K562 (cell line): ENCODE data around the gene KCTD13. TPM values are rescaled to one million over a fixed set of nuclear protein-coding genes. Genes with fewer than 3 reads are reported as not detected.
A peak's percentile ranks its signal among the peaks of the same experiment; 100 is the strongest.
"Not testable (repeated sequence)": the region's sequence is repeated elsewhere in the genome, so short reads cannot be mapped to it uniquely, and the experiment has no call there.

ENCODE experiments used
- ATAC-seq: fragments of 200-7000 bp; cut with Tn5 transposase; 3 replicates; pipeline ENCODE4 v1.9.1; 2020; ENCODE audit warnings: moderate library complexity
- BruUV-seq: library from RNA; stranded (reverse); fragments of 400-500 nt; replicated peaks from 2 replicates; lab custom pipeline; 2021; lab: Mats Ljungman, UMichigan
- CTCF ChIA-PET: fragments of 300-600 bp; formaldehyde crosslinking; extraction: SDS; loops from one replicate; lab custom pipeline; 2021; ENCODE audit warnings: low intra/inter-chr PET ratio; lab: Yijun Ruan, JAX
- POLR2A ChIA-PET: fragments of 300-600, 350-650 bp; sonication (Branson Sonifier 250); formaldehyde crosslinking; extraction: SDS; loops from one replicate; lab custom pipeline; 2021; ENCODE audit warnings: antibody characterized with exemption, inconsistent platforms; lab: Yijun Ruan, JAX
- DNase-seq, 4 experiments: peaks; one replicate each; pipeline versions ENCODE4 v3.0.0 to v3.0.0-alpha.2; 2011 to 2018; ENCODE audit warnings: low spot score in 3 of 4, mixed read lengths in 3 of 4; ENCODE audit errors: extremely low read depth in 1 of 4
- FAIRE-seq: peaks from 2 replicates; lab custom pipeline; 2011; peaks lifted over from hg19 to GRCh38; lab: Jason Lieb, UNC
- H2AFZ ChIP-seq: 2 replicates; pipeline ENCODE4 v1.6.0; 2011; ENCODE audit warnings: low read depth, low read length, control low read depth, inconsistent platforms
- H3K27ac ChIP-seq: fragments of 200-600 bp; 3 replicates; pipeline ENCODE4 v1.8.0; 2011; ENCODE audit warnings: low read depth, mild to moderate bottlenecking, control low read depth, inconsistent platforms, low read length, moderate library complexity, mixed read lengths; ENCODE audit errors: extremely low read depth
- H3K27me3 ChIP-seq, 2 experiments: fragments of 300-600 bp in 1 of 2; 2 replicates in 1 of 2; 3 replicates in 1 of 2; pipeline versions ENCODE4 v1.6.0 to v1.8.0; 2011; ENCODE audit warnings: inconsistent platforms in 2 of 2, low read length in 2 of 2, mild to moderate bottlenecking in 1 of 2, mixed read lengths in 1 of 2, moderate library complexity in 1 of 2; ENCODE audit not compliant: control insufficient read depth in 2 of 2, insufficient read depth in 2 of 2
- H3K36me3 ChIP-seq: fragments of 300-600 bp; 3 replicates; pipeline ENCODE4 v1.8.0; 2011; ENCODE audit warnings: mild to moderate bottlenecking, low read length, inconsistent platforms; ENCODE audit not compliant: control insufficient read depth, insufficient read depth
- H3K4me1 ChIP-seq, 2 experiments: fragments of 200-600 bp in 1 of 2; replicated peaks in 1 of 2; 2 replicates in 1 of 2; 3 replicates in 1 of 2; pipeline versions ENCODE4 v1.5.1 to v1.8.0; 2011; ENCODE audit warnings: inconsistent platforms in 2 of 2, low read length in 2 of 2, mild to moderate bottlenecking in 1 of 2, mixed read lengths in 1 of 2, moderate library complexity in 1 of 2; ENCODE audit not compliant: control insufficient read depth in 2 of 2, insufficient read depth in 2 of 2
- H3K4me2 ChIP-seq: 2 replicates; pipeline ENCODE4 v1.6.1; 2011; ENCODE audit warnings: low read length, control low read depth, inconsistent platforms, mixed read lengths; ENCODE audit not compliant: insufficient read depth
- H3K4me3 ChIP-seq: fragments of 200-600 bp; sonication (generic), shearing (Covaris generic); 2 replicates; pipeline ENCODE4 v1.5.1; 2016; ENCODE audit warnings: control low read depth, inconsistent platforms
- H3K79me2 ChIP-seq: fragments of 200-600 bp; 3 replicates; pipeline ENCODE4 v1.8.0; 2011; ENCODE audit warnings: low read length, inconsistent platforms; ENCODE audit not compliant: control insufficient read depth, insufficient read depth
- H3K9ac ChIP-seq, 2 experiments: 2 replicates each; pipeline versions ENCODE4 v1.6.0 to v1.6.1; 2011; ENCODE audit warnings: low read depth in 2 of 2, low read length in 2 of 2, control low read depth in 1 of 2, inconsistent platforms in 1 of 2, mild to moderate bottlenecking in 1 of 2, mixed read lengths in 1 of 2; ENCODE audit not compliant: insufficient read depth in 1 of 2
- H3K9me1 ChIP-seq: one replicate; pipeline ENCODE4 v1.6.0; 2011; ENCODE audit warnings: inconsistent platforms, mild to moderate bottlenecking, low read length, moderate library complexity; ENCODE audit not compliant: control insufficient read depth, insufficient read depth
- H3K9me3 ChIP-seq: replicated peaks from 2 replicates; pipeline ENCODE4 v1.5.1; 2011; ENCODE audit warnings: low read depth, low read length, inconsistent platforms; ENCODE audit not compliant: control insufficient read depth, insufficient read depth
- H4K20me1 ChIP-seq: replicated peaks from 2 replicates; pipeline ENCODE4 v1.6.1; 2011; ENCODE audit warnings: low read length, inconsistent platforms, mixed read lengths; ENCODE audit not compliant: control insufficient read depth, insufficient read depth
- ADNP ChIP-seq: fragments of 200-800 bp; sonication (Bioruptor generic); IDR thresholded peaks from 2 replicates; pipeline ENCODE4 v1.6.1; 2016; ENCODE audit warnings: missing genetic modification characterization, missing compliant biosample characterization
- CHD2 ChIP-seq: IDR thresholded peaks from 2 replicates; pipeline ENCODE4 v1.6.1; 2011; ENCODE audit warnings: low read depth, low read length
- FOXP1 ChIP-seq: sonication (generic); formaldehyde crosslinking; IDR thresholded peaks from 2 replicates; pipeline ENCODE4 v1.8.0; 2022; ENCODE audit warnings: mild to moderate bottlenecking, missing genetic modification reagents
- HDAC6 ChIP-seq: IDR thresholded peaks from 2 replicates; pipeline ENCODE4 v1.6.1; 2012; ENCODE audit warnings: low read depth, mild to moderate bottlenecking, control low read depth, inconsistent platforms, low read length, moderate library complexity
- HLTF ChIP-seq: fragments of 450-650 bp; IDR thresholded peaks from 2 replicates; pipeline ENCODE4 v1.6.1; 2016
- LEF1 ChIP-seq: fragments of 450-650 bp; IDR thresholded peaks from 2 replicates; pipeline ENCODE4 v1.6.1; 2016; ENCODE audit warnings: mild to moderate bottlenecking
- SMARCA4 ChIP-seq: fragments of 450-650 bp; IDR thresholded peaks from 2 replicates; pipeline ENCODE4 v1.6.1; 2016
- whole genome bisulfite sequencing: fragments of 100-300 bp; shearing (Covaris generic); methylation state at CpG from one replicate; pipeline ENCODE4 v1.1.6; 2016; ENCODE audit warnings: low coverage, mixed read lengths; ENCODE audit not compliant: insufficient coverage; ENCODE audit errors: missing lambda C conversion rate; 5-methylcytosine and 5-hydroxymethylcytosine counted together
- in situ Hi-C: fragments of 300-500 bp; cut with MboI; formaldehyde crosslinking; loops from 4 replicates; pipeline ENCODE4 v1.15.0; 2018; ENCODE audit warnings: inconsistent platforms, mixed read lengths
- intact Hi-C: fragments of 100-400 bp; cut with micrococcal nuclease; formaldehyde crosslinking; loops from 2 replicates; pipeline ENCODE4 v1.14.2; 2022
- polyA plus RNA-seq, 8 experiments: library from polyadenylated mRNA; depleted of rRNA in 4 of 8; stranded (reverse) in 5 of 8; unstranded in 3 of 8; fragments of >200 nt; fragmentation: Nextera tagmentation in 2 of 8; fragmentation: Illumina TruSeq in 1 of 8; extraction: Ambion mirVana in 2 of 8; extraction: Trizol in 1 of 8; gene quantifications; 2 replicates each; pipeline versions ENCODE4 v1.2.1 to v1.2.3, GENCODE V29; 2011 to 2014; ENCODE audit warnings: inconsistent platforms in 1 of 8, missing spikeins in 1 of 8
- total RNA-seq, 7 experiments: library from RNA; depleted of rRNA in 6 of 7; stranded (reverse); fragments of >200 nt in 6 of 7; fragmentation: Illumina TruSeq in 2 of 7; extraction: Trizol in 2 of 7; gene quantifications; 2 replicates each; pipeline versions ENCODE4 v1.2.1 to v1.2.3, GENCODE V29; 2011 to 2021; ENCODE audit warnings: low replicate concordance in 1 of 7
- TF ChIP-seq, protein P1 (sequence below), 2 experiments: fragments of 450-650 bp in 1 of 2; IDR thresholded peaks; 2 replicates each; pipeline ENCODE4 v1.6.1; 2011 to 2017; ENCODE audit warnings: low read depth in 2 of 2, antibody characterized with exemption in 1 of 2, borderline replicate concordance in 1 of 2, low read length in 1 of 2, mild to moderate bottlenecking in 1 of 2, mixed read lengths in 1 of 2; ENCODE audit not compliant: control insufficient read depth in 1 of 2
- TF ChIP-seq, protein P2 (sequence below), 2 experiments: fragments of 450-650 bp; IDR thresholded peaks; 2 replicates each; pipeline ENCODE4 v1.6.1; 2016

The KCTD13 gene
- total and polyA plus RNA-seq, 9 of the 15 experiments (the other 6 are each of a cell fraction or from before 2014, with no cell fraction given) = 1.0 to 20.6 (median 9.8) TPM

DNA sequence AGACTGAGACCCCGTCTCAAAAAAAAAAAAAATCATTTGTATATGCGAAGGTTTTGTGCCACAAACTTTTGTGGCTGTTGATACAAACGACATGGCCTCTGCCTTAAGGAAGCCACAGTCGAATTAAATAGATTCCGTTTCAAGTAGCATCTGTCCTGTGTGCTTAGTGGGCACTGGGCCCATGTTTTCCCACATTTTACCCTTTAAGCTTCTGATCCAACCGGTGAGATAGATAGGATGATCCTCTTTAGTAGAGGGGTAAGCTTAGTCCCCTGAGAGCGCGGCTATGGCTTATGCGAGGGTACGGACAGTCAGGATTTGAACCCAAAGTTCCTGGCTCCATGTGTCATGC is 35.1 kb upstream of the KCTD13 start:
- Histone ChIP-seq H3K9me1 (no peaks in the 10 kb centered on the region), H3K9ac (peak overlapping the region; percentile 86 to 95; a peak in 3 of 4 replicates), H3K36me3 (peaks cover 7% of the 10 kb centered on the region; the same call in 2 of the 3 replicates), H3K4me2 (peak overlapping the region; percentile 87), H3K4me3 (peak overlapping the region; percentile 69), H3K4me1 (peaks cover 12 to 20% of the 10 kb centered on the region in 2 experiments; a peak in 4 of 5 replicates), H3K79me2 (peaks cover 7% of the 10 kb centered on the region; the same call in 2 of the 3 replicates), H3K27me3 (no peaks in the 10 kb centered on the region), H3K9me3 (no peaks in the 10 kb centered on the region; the same call in 1 of the 2 replicates), H3K27ac (peak overlapping the region; percentile 85), H4K20me1 (no peaks in the 10 kb centered on the region), H2AFZ (peak overlapping the region; percentile 100)
- in situ Hi-C loops = no loop called here
- 72% methylated on average over 10 of the region's 10 CpGs for WGBS
- ChIA-PET CTCF (interaction anchor here (0.6 kb wide), 1 partner anchor 260 kb away, joined by 4 read pairs; no protein-coding TSS in a partner anchor), POLR2A (interaction anchor here (0.6 to 3.3 kb wide), 8 partner anchors 13 to 211 kb away, joined by 3 to 18 read pairs (median 4); partner anchors contain the start of gene TAOK2)
- FAIRE-seq (no peak), ATAC-seq (no peak), DNase-seq (no peak)
- no peak for TF ChIP-seq ADNP (tag)
- 0 out of 2 replicates have a peak, but pooled peaks have one; percentile 27 for TF ChIP-seq FOXP1 (CRISPR knock-in tag)
- TF ChIP-seq, protein P1, sequence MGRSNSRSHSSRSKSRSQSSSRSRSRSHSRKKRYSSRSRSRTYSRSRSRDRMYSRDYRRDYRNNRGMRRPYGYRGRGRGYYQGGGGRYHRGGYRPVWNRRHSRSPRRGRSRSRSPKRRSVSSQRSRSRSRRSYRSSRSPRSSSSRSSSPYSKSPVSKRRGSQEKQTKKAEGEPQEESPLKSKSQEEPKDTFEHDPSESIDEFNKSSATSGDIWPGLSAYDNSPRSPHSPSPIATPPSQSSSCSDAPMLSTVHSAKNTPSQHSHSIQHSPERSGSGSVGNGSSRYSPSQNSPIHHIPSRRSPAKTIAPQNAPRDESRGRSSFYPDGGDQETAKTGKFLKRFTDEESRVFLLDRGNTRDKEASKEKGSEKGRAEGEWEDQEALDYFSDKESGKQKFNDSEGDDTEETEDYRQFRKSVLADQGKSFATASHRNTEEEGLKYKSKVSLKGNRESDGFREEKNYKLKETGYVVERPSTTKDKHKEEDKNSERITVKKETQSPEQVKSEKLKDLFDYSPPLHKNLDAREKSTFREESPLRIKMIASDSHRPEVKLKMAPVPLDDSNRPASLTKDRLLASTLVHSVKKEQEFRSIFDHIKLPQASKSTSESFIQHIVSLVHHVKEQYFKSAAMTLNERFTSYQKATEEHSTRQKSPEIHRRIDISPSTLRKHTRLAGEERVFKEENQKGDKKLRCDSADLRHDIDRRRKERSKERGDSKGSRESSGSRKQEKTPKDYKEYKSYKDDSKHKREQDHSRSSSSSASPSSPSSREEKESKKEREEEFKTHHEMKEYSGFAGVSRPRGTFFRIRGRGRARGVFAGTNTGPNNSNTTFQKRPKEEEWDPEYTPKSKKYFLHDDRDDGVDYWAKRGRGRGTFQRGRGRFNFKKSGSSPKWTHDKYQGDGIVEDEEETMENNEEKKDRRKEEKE (IDR thresholded peaks at IDR 0.05; ENCODE audit: borderline replicate concordance in 1 of 2, control insufficient read depth in 1 of 2, low read depth in 2 of 2, low read length in 1 of 2) = no peak
- no peak for TF ChIP-seq CHD2
- no peak for TF ChIP-seq HDAC6
- no peak for TF ChIP-seq HLTF
- TF ChIP-seq LEF1 = no peak
- TF ChIP-seq, protein P2, sequence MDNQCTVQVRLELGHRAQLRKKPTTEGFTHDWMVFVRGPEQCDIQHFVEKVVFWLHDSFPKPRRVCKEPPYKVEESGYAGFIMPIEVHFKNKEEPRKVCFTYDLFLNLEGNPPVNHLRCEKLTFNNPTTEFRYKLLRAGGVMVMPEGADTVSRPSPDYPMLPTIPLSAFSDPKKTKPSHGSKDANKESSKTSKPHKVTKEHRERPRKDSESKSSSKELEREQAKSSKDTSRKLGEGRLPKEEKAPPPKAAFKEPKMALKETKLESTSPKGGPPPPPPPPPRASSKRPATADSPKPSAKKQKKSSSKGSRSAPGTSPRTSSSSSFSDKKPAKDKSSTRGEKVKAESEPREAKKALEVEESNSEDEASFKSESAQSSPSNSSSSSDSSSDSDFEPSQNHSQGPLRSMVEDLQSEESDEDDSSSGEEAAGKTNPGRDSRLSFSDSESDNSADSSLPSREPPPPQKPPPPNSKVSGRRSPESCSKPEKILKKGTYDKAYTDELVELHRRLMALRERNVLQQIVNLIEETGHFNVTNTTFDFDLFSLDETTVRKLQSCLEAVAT (IDR thresholded peaks at IDR 0.05) = 0 out of 4 replicates have a peak, but pooled peaks of 1 of the 2 experiments have one; percentile 6
- TF ChIP-seq SMARCA4 = no peak
- BruUV-seq = no TSS peak
- intact Hi-C loops = loop anchor here (5.0 kb wide), 1 partner anchor 34 kb away; the partner anchor contains the start of gene KCTD13

DNA sequence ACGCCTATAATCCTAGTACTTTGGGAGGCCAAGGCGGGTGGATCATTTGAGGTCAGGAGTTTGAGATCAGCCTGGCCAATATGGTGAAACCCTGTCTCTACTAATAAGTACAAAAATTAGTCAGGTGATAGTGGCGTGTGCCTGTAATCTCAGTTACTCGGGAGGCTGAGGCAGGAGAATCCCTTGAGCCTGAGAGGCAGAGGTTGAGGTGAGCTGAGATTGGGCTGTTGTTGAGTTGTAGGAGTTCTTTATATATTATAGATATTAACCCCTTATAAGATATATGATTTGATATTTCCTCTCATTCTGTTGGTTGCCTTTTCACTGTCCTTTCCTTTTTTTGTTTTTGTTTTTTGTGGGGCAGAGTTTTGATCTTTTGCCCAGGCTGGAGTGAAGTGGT is 33.8 kb upstream of the KCTD13 start:
- 77% methylated on average over 4 of the region's 4 CpGs for WGBS
- POLR2A ChIA-PET = interaction anchor here (0.6 kb wide), 1 partner anchor 27 kb away, joined by 4 read pairs; no protein-coding TSS in a partner anchor
- H3K4me2 ChIP-seq, H3K79me2 ChIP-seq, H3K4me3 ChIP-seq, BruUV-seq, CTCF ChIA-PET, FAIRE-seq, DNase-seq, H3K9me1 ChIP-seq, ATAC-seq, H3K27me3 ChIP-seq, H2AFZ ChIP-seq, H3K9me3 ChIP-seq, H4K20me1 ChIP-seq, H3K9ac ChIP-seq, H3K27ac ChIP-seq, H3K36me3 ChIP-seq, in situ Hi-C loops: not testable (repeated sequence)
- intact Hi-C loops = loop anchor here (5.0 kb wide), 1 partner anchor 33 kb away; the partner anchor contains the start of gene KCTD13
- peaks cover 12 to 20% of the 10 kb centered on the region in 2 experiments; a peak in 4 of 5 replicates for H3K4me1 ChIP-seq
